A549 (cell line): ENCODE measurements around the gene PRICKLE4. TPM values are rescaled to one million over a fixed set of nuclear protein-coding genes. Genes with fewer than 3 reads are reported as not detected.
A peak's percentile ranks its signal among the peaks of the same experiment; 100 is the strongest.

Experiments used
- ATAC-seq, 2 experiments: fragments of 200-7000 bp in 1 of 2; fragments of >200 bp in 1 of 2; cut with Nextera tagmentation in 1 of 2; cut with Tn5 transposase in 1 of 2; 3 replicates each; pipeline versions ENCODE4 v1.8.0 to v1.9.1; 2018 to 2020; ENCODE audit warnings: mild to moderate bottlenecking in 1 of 2, moderate library complexity in 1 of 2
- CTCF ChIA-PET: fragments of 300-600 bp; sonication (Branson Sonifier 250); formaldehyde crosslinking; extraction: SDS; loops from one replicate; lab custom pipeline; 2021; ENCODE audit warnings: antibody characterized with exemption, inconsistent platforms; lab: Yijun Ruan, JAX
- POLR2A ChIA-PET: fragments of 350-600 bp; formaldehyde crosslinking; extraction: SDS; loops from one replicate; lab custom pipeline; 2021; ENCODE audit warnings: antibody characterized with exemption, inconsistent platforms; lab: Yijun Ruan, JAX
- DNase-seq, 2 experiments: peaks; one replicate each; pipeline versions ENCODE4 v3.0.0 to v3.0.0-alpha.2; 2011 to 2016; ENCODE audit warnings: low read depth in 1 of 2, low spot score in 1 of 2
- FAIRE-seq: peaks from 2 replicates; lab custom pipeline; 2011; peaks lifted over from hg19 to GRCh38; lab: Jason Lieb, UNC
- H3K27ac ChIP-seq, 2 experiments: fragments of >200 bp; sonication (Bioruptor Twin); formaldehyde crosslinking; 3 replicates each; pipeline ENCODE4 v1.5.1; 2016 to 2017
- H3K4me1 ChIP-seq: fragments of >200 bp; sonication (Bioruptor Twin); formaldehyde crosslinking; 3 replicates; pipeline ENCODE4 v1.6.1; 2016
- H3K4me2 ChIP-seq: fragments of >200 bp; sonication (Bioruptor Twin); formaldehyde crosslinking; 3 replicates; pipeline ENCODE4 v1.6.1; 2016
- H3K4me3 ChIP-seq: fragments of >200 bp; sonication (Bioruptor Twin); formaldehyde crosslinking; 3 replicates; pipeline ENCODE4 v1.5.1; 2016
- H3K9me3 ChIP-seq: fragments of >200 bp; sonication (Bioruptor Twin); formaldehyde crosslinking; 3 replicates; pipeline ENCODE4 v1.6.1; 2016
- CBX2 ChIP-seq: fragments of 200-600 bp; sonication (generic); IDR thresholded peaks from 2 replicates; pipeline ENCODE4 v1.6.1; 2016; ENCODE audit warnings: low read depth, mild to moderate bottlenecking, borderline replicate concordance
- CEBPB ChIP-seq, 2 experiments: fragments of >200 bp in 1 of 2; sonication (Bioruptor Twin) in 1 of 2; formaldehyde crosslinking in 1 of 2; IDR thresholded peaks; 2 replicates each; pipeline ENCODE4 v1.6.1; 2012 to 2016
- E2F6 ChIP-seq: IDR thresholded peaks from 2 replicates; pipeline ENCODE4 v1.6.1; 2012; ENCODE audit warnings: low read depth, borderline replicate concordance
- ELK1 ChIP-seq: fragments of 150-350 bp; IDR thresholded peaks from 2 replicates; pipeline ENCODE4 v1.6.1; 2014; ENCODE audit warnings: low read depth, mild to moderate bottlenecking, low read length
- EP300 ChIP-seq, 2 experiments: fragments of >200 bp; sonication (Bioruptor Twin); formaldehyde crosslinking; IDR thresholded peaks; 2 replicates in 1 of 2; 3 replicates in 1 of 2; pipeline ENCODE4 v1.6.1; 2016 to 2017
- FOSB ChIP-seq: fragments of 250-450 bp; sonication (Bioruptor Pico); IDR thresholded peaks from 2 replicates; pipeline ENCODE4 v1.5.0; 2020; ENCODE audit warnings: mild to moderate bottlenecking, moderate library complexity
- FOXS1 ChIP-seq: fragments of 250-450 bp; sonication (Bioruptor Pico); IDR thresholded peaks from 2 replicates; pipeline ENCODE4 v1.5.0; 2020; ENCODE audit warnings: mild to moderate bottlenecking, moderate library complexity
- HOXA7 ChIP-seq: fragments of 250-450 bp; sonication (Bioruptor Pico); IDR thresholded peaks from 2 replicates; pipeline ENCODE4 v1.5.0; 2020; ENCODE audit warnings: mild to moderate bottlenecking, moderate library complexity
- HOXB5 ChIP-seq: fragments of 250-450 bp; sonication (Bioruptor Pico); IDR thresholded peaks from 2 replicates; pipeline ENCODE4 v1.5.0; 2020; ENCODE audit warnings: mild to moderate bottlenecking, moderate library complexity
- JUN ChIP-seq, 2 experiments: fragments of >200 bp; sonication (Bioruptor Twin); formaldehyde crosslinking; IDR thresholded peaks; 2 replicates in 1 of 2; 3 replicates in 1 of 2; pipeline ENCODE4 v1.6.1; 2016 to 2017
- JUNB ChIP-seq: fragments of >200 bp; sonication (Bioruptor Twin); formaldehyde crosslinking; IDR thresholded peaks from 2 replicates; pipeline ENCODE4 v1.6.1; 2016
- MYC ChIP-seq: IDR thresholded peaks from 2 replicates; pipeline ENCODE4 v1.6.1; 2012; ENCODE audit warnings: mild to moderate bottlenecking, inconsistent platforms, low read length, improper control_type of control experiment, borderline replicate concordance
- NFE2L2 ChIP-seq: fragments of 150-350 bp; conservative IDR thresholded peaks from 2 replicates; pipeline ENCODE4 v1.6.1; 2014; ENCODE audit warnings: low read length
- REST ChIP-seq: fragments of 200-600 bp; sonication (generic); IDR thresholded peaks from 2 replicates; pipeline ENCODE4 v1.6.1; 2016; ENCODE audit warnings: antibody characterized with exemption, mild to moderate bottlenecking, moderate library complexity
- USF2 ChIP-seq: fragments of 450-650 bp; IDR thresholded peaks from 2 replicates; pipeline ENCODE4 v1.6.1; 2014; ENCODE audit warnings: antibody characterized with exemption
- ZFP36 ChIP-seq: fragments of 450-650 bp; IDR thresholded peaks from 2 replicates; pipeline ENCODE4 v1.6.1; 2014; ENCODE audit warnings: borderline replicate concordance; ENCODE audit not compliant: partially characterized antibody
- ZSCAN20 ChIP-seq: fragments of 250-450 bp; sonication (Bioruptor Pico); IDR thresholded peaks from 2 replicates; pipeline ENCODE4 v1.8.0; 2022; ENCODE audit warnings: mild to moderate bottlenecking, moderate library complexity
- WGBS: methylation state at CpG from one replicate; pipeline ENCODE4 v1.1.6; 2017; ENCODE audit errors: missing lambda C conversion rate; 5-methylcytosine and 5-hydroxymethylcytosine counted together
- polyA plus RNA-seq, 4 experiments: library from polyadenylated mRNA; depleted of rRNA in 3 of 4; stranded (reverse); fragments of >200 nt; fragmentation: RNase III in 1 of 4; extraction: RNeasy Plus Mini Kit Qiagen cat#74134 plus additional on column Dnase treatment in 1 of 4; gene quantifications; 2 replicates in 3 of 4; 3 replicates in 1 of 4; pipeline ENCODE4 v1.2.3, GENCODE V29; 2011 to 2017

PRICKLE4 gene
- polyA plus RNA-seq, 2 of the 4 experiments (the other 2 are of a cell fraction): 0.34 to 1.5 TPM

GRCh38 chr6:41767112-41767833 is 13.3 kb upstream of the PRICKLE4 start:
- no peak for TF ChIP-seq JUN (IDR thresholded peaks at IDR 0.05)
- TF ChIP-seq ZSCAN20 (CRISPR knock-in tag): no peak
- no peak for TF ChIP-seq NFE2L2
- no peak for TF ChIP-seq EP300 (IDR thresholded peaks at IDR 0.05)
- TF ChIP-seq HOXB5 (CRISPR knock-in tag): no peak
- no peak for TF ChIP-seq JUNB
- TF ChIP-seq CEBPB (IDR thresholded peaks at IDR 0.05): no peak
- TF ChIP-seq MYC: no peak
- TF ChIP-seq REST: no peak
- no peak for TF ChIP-seq HOXA7 (CRISPR knock-in tag)
- TF ChIP-seq CBX2: no peak
- TF ChIP-seq USF2: no peak
- Histone ChIP-seq H3K4me3 (no peak overlapping the region), H3K9me3 (no peaks in the 10 kb centered on the region), H3K4me1 (peaks cover 20% of the 10 kb centered on the region), H3K27ac (peak overlapping the region in 1 of 2 experiments; percentile 46; a peak in 2 of 6 replicates), H3K4me2 (no peak overlapping the region)
- FAIRE-seq: no peak
- peak; percentile 49 to 57; a peak in 3 of 6 replicates for ATAC-seq
- CTCF ChIA-PET: interaction anchor here (0.6 to 1.2 kb wide), 3 partner anchors 62 to 165 kb away, joined by 3 to 4 read pairs (median 3); no protein-coding TSS in a partner anchor
- 85% methylated on average over 11 of the region's 12 CpGs for WGBS
- POLR2A ChIA-PET: interaction anchor here (0.9 kb wide), 1 partner anchor 54 kb away, joined by 3 read pairs; no protein-coding TSS in a partner anchor
- peak in 1 of 2 experiments; percentile 26 for DNase-seq

GRCh38 chr6:41768545-41769308 is 11.9 kb upstream of the PRICKLE4 start:
- FAIRE-seq (no peak), DNase-seq (peak in 1 of 2 experiments; percentile 12), ATAC-seq (peak in 1 of 2 experiments; percentile 29; a peak in 1 of 6 replicates)
- CTCF ChIA-PET: interaction anchor here (1.1 to 1.4 kb wide), 4 partner anchors 11 to 400 kb away, joined by 3 to 4 read pairs (median 3); partner anchors contain the start of gene FRS3
- Histone ChIP-seq H3K9me3 (no peaks in the 10 kb centered on the region), H3K27ac (peak overlapping the region in 1 of 2 experiments; percentile 59; a peak in 3 of 6 replicates), H3K4me2 (no peak overlapping the region), H3K4me3 (no peak overlapping the region), H3K4me1 (peaks cover 20% of the 10 kb centered on the region)
- POLR2A ChIA-PET: interaction anchor here (0.7 to 0.9 kb wide), 2 partner anchors 55 to 84 kb away, joined by 3 read pairs; no protein-coding TSS in a partner anchor
- TF ChIP-seq ELK1: no peak
- no peak for TF ChIP-seq FOSB (CRISPR knock-in tag)
- no peak for TF ChIP-seq ZFP36
- TF ChIP-seq FOXS1 (CRISPR knock-in tag): no peak
- no peak for TF ChIP-seq CEBPB (IDR thresholded peaks at IDR 0.05)
- no peak for TF ChIP-seq HOXA7 (CRISPR knock-in tag)
- no peak for TF ChIP-seq E2F6
- WGBS: 82% methylated on average over 8 of the region's 10 CpGs
